Keratinocyte (primary cell): ENCODE data around the gene ITIH6. TPM values are rescaled to one million over a fixed set of nuclear protein-coding genes. Genes with fewer than 3 reads are reported as not detected.

ENCODE experiments used
- DNase-seq: peaks from one replicate; pipeline ENCODE4 v3.0.0-alpha.2; 2011; ENCODE audit warnings: low read depth, missing footprints, low spot score
- FAIRE-seq: peaks from 2 replicates; lab custom pipeline; 2011; peaks lifted over from hg19 to GRCh38; lab: Jason Lieb, UNC
- H2AFZ ChIP-seq: 2 replicates; pipeline ENCODE4 v1.6.0; 2012; ENCODE audit warnings: low read length, control low read depth, inconsistent platforms; ENCODE audit not compliant: control insufficient read depth
- H3K27ac ChIP-seq: 2 replicates; pipeline ENCODE4 v1.5.1; 2011; ENCODE audit warnings: low read length; ENCODE audit not compliant: control insufficient read depth, insufficient read depth
- H3K27me3 ChIP-seq: 3 replicates; pipeline ENCODE4 v1.6.0; 2011; ENCODE audit warnings: low read length; ENCODE audit not compliant: control insufficient read depth, insufficient read depth; ENCODE audit errors: extremely low read depth
- H3K36me3 ChIP-seq, 2 experiments: 2 replicates in 1 of 2; 3 replicates in 1 of 2; pipeline ENCODE4 v1.5.1; 2011; ENCODE audit warnings: low read length in 2 of 2, mild to moderate bottlenecking in 1 of 2; ENCODE audit not compliant: control insufficient read depth in 2 of 2, insufficient read depth in 2 of 2; ENCODE audit errors: extremely low read depth in 1 of 2
- H3K4me1 ChIP-seq: 3 replicates; pipeline ENCODE4 v1.5.1; 2011; ENCODE audit warnings: low read length; ENCODE audit not compliant: control insufficient read depth, insufficient read depth; ENCODE audit errors: extremely low read depth
- H3K4me2 ChIP-seq: 3 replicates; pipeline ENCODE4 v1.6.0; 2011; ENCODE audit warnings: low read depth, low read length; ENCODE audit not compliant: control insufficient read depth, insufficient read depth; ENCODE audit errors: extremely low read depth
- H3K4me3 ChIP-seq, 3 experiments: fragments of 200-600 bp in 1 of 3; sonication (generic) in 1 of 3; 2 replicates in 2 of 3; 3 replicates in 1 of 3; pipeline ENCODE4 v1.5.1; 2011 to 2016; ENCODE audit warnings: low read length in 3 of 3, mild to moderate bottlenecking in 3 of 3, control low read depth in 2 of 3, inconsistent platforms in 1 of 3, low read depth in 1 of 3, mixed read lengths in 1 of 3, mixed run types in 1 of 3, moderate library complexity in 1 of 3; ENCODE audit not compliant: control insufficient read depth in 2 of 3, insufficient read depth in 2 of 3; ENCODE audit errors: extremely low read depth in 1 of 3
- H3K79me2 ChIP-seq: 2 replicates; pipeline ENCODE4 v1.6.0; 2012; ENCODE audit warnings: low read length; ENCODE audit not compliant: control insufficient read depth, insufficient read depth
- H3K9ac ChIP-seq: 3 replicates; pipeline ENCODE4 v1.6.0; 2011; ENCODE audit warnings: low read length; ENCODE audit not compliant: control insufficient read depth, insufficient read depth; ENCODE audit errors: extremely low read depth
- H3K9me1 ChIP-seq: 3 replicates; pipeline ENCODE4 v1.6.0; 2011; ENCODE audit warnings: low read length; ENCODE audit not compliant: control insufficient read depth, insufficient read depth; ENCODE audit errors: extremely low read depth
- H3K9me3 ChIP-seq: 2 replicates; pipeline ENCODE4 v1.5.1; 2012; ENCODE audit warnings: low read depth, low read length; ENCODE audit not compliant: control insufficient read depth
- H4K20me1 ChIP-seq: 3 replicates; pipeline ENCODE4 v1.6.0; 2011; ENCODE audit warnings: low read length; ENCODE audit not compliant: control insufficient read depth, insufficient read depth; ENCODE audit errors: extremely low read depth
- EZH2 ChIP-seq: IDR thresholded peaks from one replicate; pipeline ENCODE4 v1.6.1; 2012; ENCODE audit warnings: inconsistent platforms, mild to moderate bottlenecking, low read length, moderate library complexity
- dilution Hi-C: fragments of 300-500 bp; cut with MboI; formaldehyde crosslinking; loops from one replicate; pipeline ENCODE4 v1.7.0; 2020; ENCODE audit warnings: low sequenced_read_pairs; ENCODE audit not compliant: extremely low pct_ligation_motif_present
- polyA plus RNA-seq, 5 experiments: library from polyadenylated mRNA; depleted of rRNA in 3 of 5; stranded (reverse) in 3 of 5; stranded (forward) in 1 of 5; unstranded in 1 of 5; fragments of >200 nt; gene quantifications; 1 replicate in 1 of 5; 2 replicates in 3 of 5; 3 replicates in 1 of 5; pipeline versions ENCODE4 v1.2.1 to v1.2.3, GENCODE V29; 2011 to 2012; ENCODE audit warnings: missing spikeins in 2 of 5, low read depth in 1 of 5, low replicate concordance in 1 of 5
- TF ChIP-seq, protein P1 (sequence below), 3 experiments: IDR thresholded peaks in 1 of 3; conservative IDR thresholded peaks in 1 of 3; optimal IDR thresholded peaks in 1 of 3; 2 replicates in 2 of 3; 3 replicates in 1 of 3; pipeline versions ENCODE3 to v1.5.1; 2011; ENCODE audit warnings: low read length in 3 of 3, mild to moderate bottlenecking in 3 of 3, moderate library complexity in 2 of 3, control low read depth in 1 of 3, inconsistent platforms in 1 of 3; ENCODE audit not compliant: insufficient read depth in 2 of 3; ENCODE audit errors: extremely low read depth in 1 of 3

ITIH6 gene
- polyA plus RNA-seq, 1 donor (not counting 4 experiments of a cell fraction or from before 2014, with no cell fraction given), result not detected

GRCh38 chrX:54721424-54721823 is 76.6 kb downstream of the ITIH6 start:
- dilution Hi-C loops, result no loop called here
- Histone ChIP-seq H3K4me2 (no peak overlapping the region), H3K9ac (no peak overlapping the region), H3K4me3 (no peak overlapping the region), H3K27me3 (no peaks in the 10 kb centered on the region), H2AFZ (no peak overlapping the region), H3K9me1 (no peaks in the 10 kb centered on the region), H3K4me1 (peaks cover 11% of the 10 kb centered on the region), H4K20me1 (no peaks in the 10 kb centered on the region), H3K36me3 (no peaks in the 10 kb centered on the region), H3K27ac (no peak overlapping the region), H3K9me3 (no peaks in the 10 kb centered on the region), H3K79me2 (no peaks in the 10 kb centered on the region)
- DNase-seq (no peak), FAIRE-seq (peak; percentile 61)
- TF ChIP-seq, protein P1, sequence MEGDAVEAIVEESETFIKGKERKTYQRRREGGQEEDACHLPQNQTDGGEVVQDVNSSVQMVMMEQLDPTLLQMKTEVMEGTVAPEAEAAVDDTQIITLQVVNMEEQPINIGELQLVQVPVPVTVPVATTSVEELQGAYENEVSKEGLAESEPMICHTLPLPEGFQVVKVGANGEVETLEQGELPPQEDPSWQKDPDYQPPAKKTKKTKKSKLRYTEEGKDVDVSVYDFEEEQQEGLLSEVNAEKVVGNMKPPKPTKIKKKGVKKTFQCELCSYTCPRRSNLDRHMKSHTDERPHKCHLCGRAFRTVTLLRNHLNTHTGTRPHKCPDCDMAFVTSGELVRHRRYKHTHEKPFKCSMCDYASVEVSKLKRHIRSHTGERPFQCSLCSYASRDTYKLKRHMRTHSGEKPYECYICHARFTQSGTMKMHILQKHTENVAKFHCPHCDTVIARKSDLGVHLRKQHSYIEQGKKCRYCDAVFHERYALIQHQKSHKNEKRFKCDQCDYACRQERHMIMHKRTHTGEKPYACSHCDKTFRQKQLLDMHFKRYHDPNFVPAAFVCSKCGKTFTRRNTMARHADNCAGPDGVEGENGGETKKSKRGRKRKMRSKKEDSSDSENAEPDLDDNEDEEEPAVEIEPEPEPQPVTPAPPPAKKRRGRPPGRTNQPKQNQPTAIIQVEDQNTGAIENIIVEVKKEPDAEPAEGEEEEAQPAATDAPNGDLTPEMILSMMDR (optimal IDR thresholded peaks at IDR 0.05 in 1 of 3, IDR thresholded peaks at IDR 0.05 in 1 of 3, conservative IDR thresholded peaks at IDR 0.05 in 1 of 3; ENCODE audit: extremely low read depth in 1 of 3, insufficient read depth in 2 of 3, low read length in 3 of 3), result no peak
- TF ChIP-seq EZH2, result no peak

- no peaks in the 10 kb centered on the region for H3K36me3 ChIP-seq
- H3K79me2 ChIP-seq, result no peaks in the 10 kb centered on the region
- no peaks in the 10 kb centered on the region for H3K9me3 ChIP-seq
- DNase-seq (no peak), FAIRE-seq (peak; percentile 62)
- peaks cover 10% of the 10 kb centered on the region for H3K4me1 ChIP-seq
- H3K27me3 ChIP-seq, result no peaks in the 10 kb centered on the region
- dilution Hi-C loops, result no loop called here
- H3K4me2 ChIP-seq, result peak overlapping the region; percentile 65
- peak overlapping the region; percentile 41 for H3K27ac ChIP-seq
- no peak for TF ChIP-seq EZH2
- TF ChIP-seq, protein P1 (optimal IDR thresholded peaks at IDR 0.05 in 1 of 3, IDR thresholded peaks at IDR 0.05 in 1 of 3, conservative IDR thresholded peaks at IDR 0.05 in 1 of 3; ENCODE audit: extremely low read depth in 1 of 3, insufficient read depth in 2 of 3, low read length in 3 of 3), result no peak
- H2AFZ ChIP-seq, result no peak overlapping the region
- no peak overlapping the region for H3K9ac ChIP-seq
- no peak overlapping the region for H3K4me3 ChIP-seq
- H4K20me1 ChIP-seq, result no peaks in the 10 kb centered on the region
- no peaks in the 10 kb centered on the region for H3K9me1 ChIP-seq
Observed at GRCh38 chrX:54715621-54716020, 82.4 kb downstream of the ITIH6 start.
